H1 (cell line): ENCODE data around the gene TP53I3. TPM values are rescaled to one million over a fixed set of nuclear protein-coding genes. Genes with fewer than 3 reads are reported as not detected.

Experiments
- BACH1 ChIP-seq: IDR thresholded peaks from 2 replicates; pipeline ENCODE4 v1.6.1; 2012; ENCODE audit warnings: low read length, improper control_type of control experiment
- CBX5 ChIP-seq: fragments of 300-800, 300-1000 bp; sonication (generic); IDR thresholded peaks from 2 replicates; pipeline ENCODE4 v1.7.1; 2016; ENCODE audit warnings: antibody characterized with exemption, low read length, low read depth
- E2F6 ChIP-seq: IDR thresholded peaks from 2 replicates; pipeline ENCODE4 v1.6.1; 2012; ENCODE audit warnings: inconsistent platforms
- EGR1 ChIP-seq: IDR thresholded peaks from 2 replicates; pipeline ENCODE4 v1.6.1; 2011; ENCODE audit warnings: low read depth, low read length, borderline replicate concordance
- EP300 ChIP-seq, 2 experiments: IDR thresholded peaks; 1 replicate in 1 of 2; 2 replicates in 1 of 2; pipeline ENCODE4 v1.6.1; 2011 to 2012; ENCODE audit warnings: low read depth in 2 of 2, low read length in 2 of 2, mild to moderate bottlenecking in 2 of 2, borderline replicate concordance in 1 of 2, inconsistent platforms in 1 of 2, moderate library complexity in 1 of 2
- EZH2 ChIP-seq: fragments of 200-600 bp; sonication (generic); IDR thresholded peaks from 2 replicates; pipeline ENCODE4 v1.7.1; 2012; ENCODE audit warnings: low read depth, mild to moderate bottlenecking, moderate library complexity, low read length, inconsistent platforms; ENCODE audit not compliant: severe bottlenecking
- HDAC2 ChIP-seq, 2 experiments: fragments of 300-600 bp in 1 of 2; sonication (generic) in 1 of 2; IDR thresholded peaks; 2 replicates each; pipeline ENCODE4 v1.6.1; 2011 to 2012; ENCODE audit warnings: low read depth in 2 of 2, low read length in 2 of 2, mild to moderate bottlenecking in 2 of 2, moderate library complexity in 2 of 2, borderline replicate concordance in 1 of 2, inconsistent platforms in 1 of 2
- KDM1A ChIP-seq: fragments of 200-600, 300-600 bp; sonication (generic); IDR thresholded peaks from 2 replicates; pipeline ENCODE4 v1.7.1; 2016; ENCODE audit warnings: mild to moderate bottlenecking, low read length, borderline replicate concordance
- MAFK ChIP-seq: IDR thresholded peaks from 2 replicates; pipeline ENCODE4 v1.6.1; 2012; ENCODE audit warnings: low read depth, mild to moderate bottlenecking, improper control_type of control experiment, low read length
- MAX ChIP-seq: IDR thresholded peaks from 2 replicates; pipeline ENCODE4 v1.6.1; 2012; ENCODE audit warnings: inconsistent platforms
- POLR2A ChIP-seq, 2 experiments: IDR thresholded peaks; 1 replicate in 1 of 2; 2 replicates in 1 of 2; pipeline ENCODE4 v1.6.1; 2011; ENCODE audit warnings: low read depth in 2 of 2, low read length in 2 of 2, mild to moderate bottlenecking in 2 of 2; ENCODE audit errors: control extremely low read depth in 1 of 2
- POLR2AphosphoS5 ChIP-seq: IDR thresholded peaks from 2 replicates; pipeline ENCODE4 v1.6.1; 2011; ENCODE audit warnings: low read depth, low read length
- RAD21 ChIP-seq, 2 experiments: IDR thresholded peaks in 1 of 2; conservative IDR thresholded peaks in 1 of 2; 2 replicates each; pipeline ENCODE4 v1.6.1; 2011; ENCODE audit warnings: low read depth in 2 of 2, low read length in 2 of 2, improper control_type of control experiment in 1 of 2, inconsistent platforms in 1 of 2, mild to moderate bottlenecking in 1 of 2, moderate library complexity in 1 of 2
- RBBP5 ChIP-seq: IDR thresholded peaks from 2 replicates; pipeline ENCODE4 v1.7.1; 2012; ENCODE audit warnings: low read depth, mild to moderate bottlenecking, inconsistent platforms, low read length, moderate library complexity, borderline replicate concordance
- RFX5 ChIP-seq: IDR thresholded peaks from 2 replicates; pipeline ENCODE4 v1.6.1; 2011; ENCODE audit warnings: low read depth, low read length, improper control_type of control experiment, borderline replicate concordance
- SAP30 ChIP-seq: fragments of 300-600 bp; sonication (generic); IDR thresholded peaks from 2 replicates; pipeline ENCODE4 v1.7.1; 2012; ENCODE audit warnings: low read length, moderate library complexity, mild to moderate bottlenecking, inconsistent platforms; ENCODE audit not compliant: insufficient read depth, insufficient replicate concordance
- SP4 ChIP-seq: IDR thresholded peaks from 2 replicates; pipeline ENCODE4 v1.6.1; 2012; ENCODE audit warnings: low read length, inconsistent platforms
- SUZ12 ChIP-seq: fragments of 200-600 bp; sonication (generic); IDR thresholded peaks from 2 replicates; pipeline ENCODE4 v1.6.1; 2012; ENCODE audit warnings: mild to moderate bottlenecking, inconsistent platforms, low read length, moderate library complexity, mixed read lengths
- TAF1 ChIP-seq: IDR thresholded peaks from 2 replicates; pipeline ENCODE4 v1.6.1; 2011; ENCODE audit warnings: mild to moderate bottlenecking, low read depth, low read length
- TEAD4 ChIP-seq: IDR thresholded peaks from 2 replicates; pipeline ENCODE4 v1.6.1; 2012; ENCODE audit warnings: low read depth, low read length, inconsistent platforms, mixed read lengths
- YY1 ChIP-seq: IDR thresholded peaks from 2 replicates; pipeline ENCODE4 v1.6.1; 2011; ENCODE audit warnings: low read depth, mild to moderate bottlenecking, low read length
- polyA plus RNA-seq, 7 experiments: library from polyadenylated mRNA; depleted of rRNA in 3 of 7; stranded (reverse) in 5 of 7; unstranded in 2 of 7; fragments of >200 nt in 5 of 7; fragments of 200-250 nt in 2 of 7; gene quantifications; 1 replicate in 5 of 7; 2 replicates in 1 of 7; 4 replicates in 1 of 7; pipeline versions ENCODE4 v1.2.1 to v1.2.3, GENCODE V29; 2011 to 2013; ENCODE audit warnings: missing spikeins in 2 of 7, mixed read lengths in 2 of 7
- total RNA-seq: library from RNA; stranded (reverse); fragmentation: NEBNext Ultra II Directional; extraction: Animal tissue kit (Norgen Biotek cat#: 25700); gene quantifications from 2 replicates; pipeline ENCODE4 v1.2.1, GENCODE V29; 2021

The TP53I3 gene
- total and polyA plus RNA-seq, 2 of the 8 experiments (the other 6 are each of a cell fraction or from before 2014, with no cell fraction given): 29.4 to 34.5 TPM

- TF ChIP-seq SAP30 (peak; percentile 83), E2F6 (peak; percentile 46; the same call in 1 of the 2 replicates), POLR2A (IDR thresholded peaks at IDR 0.05; ENCODE audit: control extremely low read depth in 1 of 2, low read depth in 2 of 2, low read length in 2 of 2) (peak in 1 of 2 experiments; percentile 89; a peak in 2 of 3 replicates), POLR2AphosphoS5 (peak; percentile 82), EGR1 (0 out of 2 replicates have a peak, but pooled peaks have one; percentile 58), MAX (peak; percentile 76), RBBP5 (no peak; the same call in none of the 2 replicates), MAFK (peak; percentile 67; the same call in 1 of the 2 replicates), HDAC2 (IDR thresholded peaks at IDR 0.05; ENCODE audit: borderline replicate concordance in 1 of 2, low read depth in 2 of 2, low read length in 2 of 2) (peak; percentile 16 to 85; a peak in 1 of 4 replicates), CBX5 (no peak), YY1 (peak; percentile 84), TEAD4 (peak; percentile 75; the same call in 1 of the 2 replicates), BACH1 (0 out of 2 replicates have a peak, but pooled peaks have one; percentile 12), EP300 (IDR thresholded peaks at IDR 0.05; ENCODE audit: borderline replicate concordance in 1 of 2, low read depth in 2 of 2, low read length in 2 of 2) (peak in 1 of 2 experiments; percentile 85; a peak in 1 of 3 replicates), KDM1A (no peak), EZH2 (no peak), RAD21 (IDR thresholded peaks at IDR 0.05 in 1 of 2, conservative IDR thresholded peaks at IDR 0.05 in 1 of 2; ENCODE audit: low read depth in 2 of 2, low read length in 2 of 2) (peak in 1 of 2 experiments; percentile 17; a peak in 2 of 4 replicates), SUZ12 (no peak), TAF1 (peak; percentile 81; the same call in 1 of the 2 replicates), RFX5 (no peak), SP4 (peak; percentile 95)
These were observed 8.5 kb downstream of the TP53I3 start, which contains the start of gene SF3B6 (continued) for GRCh38 chr2:24075915-24076848.
